ENCODE data around the gene ZDHHC14. TPM values are rescaled to one million over a fixed set of nuclear protein-coding genes. Genes with fewer than 3 reads are reported as not detected.

ZDHHC14 gene
- total and polyA plus RNA-seq, 8 donors = 8.2 to 33.2 (median 25.8) TPM

- intact Hi-C loops (cut with DNase I) = no loop called here
- H3K9me3 ChIP-seq = no peaks in the 10 kb centered on the region
- TF ChIP-seq CTCF (IDR thresholded peaks at IDR 0.05) = no peak
- DNase-seq (no peak), ATAC-seq (no peak)
- H3K27me3 ChIP-seq = no peaks in the 10 kb centered on the region
- peaks cover 0 to 7% of the 10 kb centered on the region in 2 donors for H3K4me1 ChIP-seq
- no peak overlapping the region for H3K27ac ChIP-seq
- H3K36me3 ChIP-seq = no peaks in the 10 kb centered on the region
- H3K4me3 ChIP-seq = no peak overlapping the region
Observed at GRCh38 chr6:157529654-157530039, 148.7 kb downstream of the ZDHHC14 start.

DNA sequence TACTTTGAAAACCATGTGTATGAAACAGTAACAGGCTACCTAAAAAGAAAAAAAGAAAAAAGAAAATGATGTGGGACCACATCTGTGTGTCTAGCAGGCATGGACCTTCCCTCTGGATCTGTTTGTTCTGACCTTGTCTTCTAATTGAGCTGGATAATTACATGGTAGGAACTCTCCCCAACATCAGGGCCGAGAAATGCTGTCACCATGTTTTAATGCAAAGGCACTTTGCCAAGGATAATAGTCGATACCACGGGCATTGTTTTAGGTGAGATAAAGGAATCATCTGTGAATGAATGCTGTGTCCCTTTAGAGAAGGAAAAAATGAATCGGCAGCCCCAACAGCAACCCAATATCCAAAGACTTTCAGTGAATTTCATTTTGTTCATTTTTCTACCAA is 149.1 kb downstream of the ZDHHC14 start:
- no peaks in the 10 kb centered on the region for H3K9me3 ChIP-seq
- intact Hi-C loops (cut with DNase I) = no loop called here
- no peak for TF ChIP-seq CTCF (IDR thresholded peaks at IDR 0.05)
- no peak overlapping the region for H3K27ac ChIP-seq
- no peaks in the 10 kb centered on the region for H3K36me3 ChIP-seq
- ATAC-seq (no peak), DNase-seq (no peak)
- no peak overlapping the region for H3K4me3 ChIP-seq
- H3K4me1 ChIP-seq = peaks cover 2 to 11% of the 10 kb centered on the region in 2 donors
- H3K27me3 ChIP-seq = no peaks in the 10 kb centered on the region

DNA sequence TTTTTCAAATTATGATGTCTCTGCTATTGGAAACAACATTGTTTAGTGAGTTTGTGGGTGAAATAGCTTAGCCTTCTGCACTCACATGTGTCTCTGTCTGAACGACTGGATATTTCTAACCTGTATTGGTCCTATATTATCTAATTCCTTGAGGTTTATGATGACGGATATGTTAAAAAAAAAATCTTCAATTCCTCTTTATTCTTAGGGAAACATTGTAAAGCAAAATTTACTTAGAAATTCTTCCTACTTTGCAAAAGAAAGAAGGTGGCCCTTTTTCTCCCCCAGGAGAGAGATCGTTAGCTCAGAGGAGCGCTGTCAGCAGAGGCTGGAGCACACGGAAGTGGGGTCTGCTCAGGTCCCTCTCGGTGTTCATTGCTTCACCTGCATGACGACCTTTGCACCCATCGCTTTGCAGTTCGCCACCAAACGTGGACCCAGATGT is 149.8 kb downstream of the ZDHHC14 start:
- DNase-seq (no peak), ATAC-seq (no peak)
- no peak overlapping the region for H3K4me3 ChIP-seq
- no peaks in the 10 kb centered on the region for H3K36me3 ChIP-seq
- H3K27me3 ChIP-seq = no peaks in the 10 kb centered on the region
- peaks cover 7 to 17% of the 10 kb centered on the region in 2 donors for H3K4me1 ChIP-seq
- no peaks in the 10 kb centered on the region for H3K9me3 ChIP-seq
- no peak overlapping the region for H3K27ac ChIP-seq
- intact Hi-C loops (cut with DNase I) = no loop called here
- TF ChIP-seq CTCF (IDR thresholded peaks at IDR 0.05) = no peak

GRCh38 chr6:157531169-157531985 is 150.4 kb downstream of the ZDHHC14 start:
- Histone ChIP-seq H3K4me1 (peaks cover 13 to 23% of the 10 kb centered on the region in 2 donors), H3K4me3 (no peak overlapping the region), H3K9me3 (no peaks in the 10 kb centered on the region), H3K27me3 (no peaks in the 10 kb centered on the region), H3K36me3 (no peaks in the 10 kb centered on the region), H3K27ac (no peak overlapping the region)
- TF ChIP-seq CTCF (IDR thresholded peaks at IDR 0.05) = no peak
- intact Hi-C loops (cut with DNase I) = no loop called here
- ATAC-seq = no peak
- no peak for DNase-seq

- no peak for DNase-seq
- no peak for TF ChIP-seq CTCF (IDR thresholded peaks at IDR 0.05)
- H3K4me1 ChIP-seq = peaks cover 15 to 25% of the 10 kb centered on the region in 2 donors
- H3K36me3 ChIP-seq = no peaks in the 10 kb centered on the region
- H3K9me3 ChIP-seq = no peaks in the 10 kb centered on the region
- no peak overlapping the region for H3K4me3 ChIP-seq
- no peak for ATAC-seq
- no peak overlapping the region for H3K27ac ChIP-seq
- no peaks in the 10 kb centered on the region for H3K27me3 ChIP-seq
- intact Hi-C loops (cut with DNase I) = no loop called here
Observed at GRCh38 chr6:157531986-157532365, 151.0 kb downstream of the ZDHHC14 start.

Data from left lung (tissue), 10 donors.